K562 (cell line): Measurements from ENCODE around the gene IRF3. TPM values are rescaled to one million over a fixed set of nuclear protein-coding genes. Genes with fewer than 3 reads are reported as not detected.

ENCODE experiments used
- ATAC-seq: fragments of 200-7000 bp; cut with Tn5 transposase; 3 replicates; pipeline ENCODE4 v1.9.1; 2020; ENCODE audit warnings: moderate library complexity
- BruUV-seq: library from RNA; stranded (reverse); fragments of 400-500 nt; replicated peaks from 2 replicates; lab custom pipeline; 2021; lab: Mats Ljungman, UMichigan
- CTCF ChIA-PET: fragments of 300-600 bp; formaldehyde crosslinking; extraction: SDS; loops from one replicate; lab custom pipeline; 2021; ENCODE audit warnings: low intra/inter-chr PET ratio; lab: Yijun Ruan, JAX
- POLR2A ChIA-PET: fragments of 300-600, 350-650 bp; sonication (Branson Sonifier 250); formaldehyde crosslinking; extraction: SDS; loops from one replicate; lab custom pipeline; 2021; ENCODE audit warnings: antibody characterized with exemption, inconsistent platforms; lab: Yijun Ruan, JAX
- DNase-seq, 4 experiments: peaks; one replicate each; pipeline versions ENCODE4 v3.0.0 to v3.0.0-alpha.2; 2011 to 2018; ENCODE audit warnings: low spot score in 3 of 4, mixed read lengths in 3 of 4; ENCODE audit errors: extremely low read depth in 1 of 4
- FAIRE-seq: peaks from 2 replicates; lab custom pipeline; 2011; peaks lifted over from hg19 to GRCh38; lab: Jason Lieb, UNC
- H2AFZ ChIP-seq: 2 replicates; pipeline ENCODE4 v1.6.0; 2011; ENCODE audit warnings: low read depth, low read length, control low read depth, inconsistent platforms
- H3K27ac ChIP-seq: fragments of 200-600 bp; 3 replicates; pipeline ENCODE4 v1.8.0; 2011; ENCODE audit warnings: low read depth, mild to moderate bottlenecking, control low read depth, inconsistent platforms, low read length, moderate library complexity, mixed read lengths; ENCODE audit errors: extremely low read depth
- H3K27me3 ChIP-seq, 2 experiments: fragments of 300-600 bp in 1 of 2; 2 replicates in 1 of 2; 3 replicates in 1 of 2; pipeline versions ENCODE4 v1.6.0 to v1.8.0; 2011; ENCODE audit warnings: inconsistent platforms in 2 of 2, low read length in 2 of 2, mild to moderate bottlenecking in 1 of 2, mixed read lengths in 1 of 2, moderate library complexity in 1 of 2; ENCODE audit not compliant: control insufficient read depth in 2 of 2, insufficient read depth in 2 of 2
- H3K36me3 ChIP-seq: fragments of 300-600 bp; 3 replicates; pipeline ENCODE4 v1.8.0; 2011; ENCODE audit warnings: mild to moderate bottlenecking, low read length, inconsistent platforms; ENCODE audit not compliant: control insufficient read depth, insufficient read depth
- H3K4me1 ChIP-seq, 2 experiments: fragments of 200-600 bp in 1 of 2; replicated peaks in 1 of 2; 2 replicates in 1 of 2; 3 replicates in 1 of 2; pipeline versions ENCODE4 v1.5.1 to v1.8.0; 2011; ENCODE audit warnings: inconsistent platforms in 2 of 2, low read length in 2 of 2, mild to moderate bottlenecking in 1 of 2, mixed read lengths in 1 of 2, moderate library complexity in 1 of 2; ENCODE audit not compliant: control insufficient read depth in 2 of 2, insufficient read depth in 2 of 2
- H3K4me2 ChIP-seq: 2 replicates; pipeline ENCODE4 v1.6.1; 2011; ENCODE audit warnings: low read length, control low read depth, inconsistent platforms, mixed read lengths; ENCODE audit not compliant: insufficient read depth
- H3K4me3 ChIP-seq: fragments of 200-600 bp; sonication (generic), shearing (Covaris generic); 2 replicates; pipeline ENCODE4 v1.5.1; 2016; ENCODE audit warnings: control low read depth, inconsistent platforms
- H3K79me2 ChIP-seq: fragments of 200-600 bp; 3 replicates; pipeline ENCODE4 v1.8.0; 2011; ENCODE audit warnings: low read length, inconsistent platforms; ENCODE audit not compliant: control insufficient read depth, insufficient read depth
- H3K9ac ChIP-seq, 2 experiments: 2 replicates each; pipeline versions ENCODE4 v1.6.0 to v1.6.1; 2011; ENCODE audit warnings: low read depth in 2 of 2, low read length in 2 of 2, control low read depth in 1 of 2, inconsistent platforms in 1 of 2, mild to moderate bottlenecking in 1 of 2, mixed read lengths in 1 of 2; ENCODE audit not compliant: insufficient read depth in 1 of 2
- H3K9me1 ChIP-seq: one replicate; pipeline ENCODE4 v1.6.0; 2011; ENCODE audit warnings: inconsistent platforms, mild to moderate bottlenecking, low read length, moderate library complexity; ENCODE audit not compliant: control insufficient read depth, insufficient read depth
- H3K9me3 ChIP-seq: replicated peaks from 2 replicates; pipeline ENCODE4 v1.5.1; 2011; ENCODE audit warnings: low read depth, low read length, inconsistent platforms; ENCODE audit not compliant: control insufficient read depth, insufficient read depth
- H4K20me1 ChIP-seq: replicated peaks from 2 replicates; pipeline ENCODE4 v1.6.1; 2011; ENCODE audit warnings: low read length, inconsistent platforms, mixed read lengths; ENCODE audit not compliant: control insufficient read depth, insufficient read depth
- CEBPG ChIP-seq, 3 experiments: fragments of 200-800 bp in 1 of 3; sonication (Bioruptor generic) in 1 of 3; sonication (generic) in 1 of 3; formaldehyde crosslinking in 1 of 3; IDR thresholded peaks in 2 of 3; conservative IDR thresholded peaks in 1 of 3; 2 replicates each; pipeline versions ENCODE4 v1.6.1 to v1.8.0; 2016 to 2022; ENCODE audit warnings: missing compliant biosample characterization in 2 of 3, missing genetic modification characterization in 2 of 3, mild to moderate bottlenecking in 1 of 3, missing genetic modification reagents in 1 of 3
- CHCHD3 ChIP-seq: fragments of 250-450 bp; sonication (Bioruptor Pico); IDR thresholded peaks from 2 replicates; pipeline ENCODE4 v2.1.2; 2022; ENCODE audit warnings: mild to moderate bottlenecking
- ETV6 ChIP-seq, 3 experiments: fragments of 150-350 bp in 1 of 3; sonication (generic) in 1 of 3; formaldehyde crosslinking in 1 of 3; IDR thresholded peaks; 2 replicates each; pipeline versions ENCODE4 v1.6.1 to v1.8.0; 2014 to 2022; ENCODE audit warnings: borderline replicate concordance in 2 of 3, low read depth in 2 of 3, antibody characterized with exemption in 1 of 3, low read length in 1 of 3, mild to moderate bottlenecking in 1 of 3, missing genetic modification reagents in 1 of 3
- GTF2A2 ChIP-seq: IDR thresholded peaks from 2 replicates; pipeline ENCODE4 v1.6.1; 2016; ENCODE audit warnings: mild to moderate bottlenecking, missing genetic modification characterization, missing compliant biosample characterization
- SIRT6 ChIP-seq: IDR thresholded peaks from one replicate; pipeline ENCODE4 v1.6.1; 2012; ENCODE audit warnings: low read depth, mild to moderate bottlenecking, control low read depth, inconsistent platforms, low read length, moderate library complexity
- SUPT5H ChIP-seq: fragments of 450-650 bp; IDR thresholded peaks from 2 replicates; pipeline ENCODE4 v1.6.1; 2016
- ZNF445 ChIP-seq: fragments of 250-450 bp; sonication (Bioruptor Pico); IDR thresholded peaks from 2 replicates; pipeline ENCODE4 v1.4.0; 2020; ENCODE audit warnings: low read depth, mild to moderate bottlenecking, moderate library complexity
- WGBS: fragments of 100-300 bp; shearing (Covaris generic); methylation state at CpG from one replicate; pipeline ENCODE4 v1.1.6; 2016; ENCODE audit warnings: low coverage, mixed read lengths; ENCODE audit not compliant: insufficient coverage; ENCODE audit errors: missing lambda C conversion rate; 5-methylcytosine and 5-hydroxymethylcytosine counted together
- in situ Hi-C: fragments of 300-500 bp; cut with MboI; formaldehyde crosslinking; loops from 4 replicates; pipeline ENCODE4 v1.15.0; 2018; ENCODE audit warnings: inconsistent platforms, mixed read lengths
- intact Hi-C: fragments of 100-400 bp; cut with micrococcal nuclease; formaldehyde crosslinking; loops from 2 replicates; pipeline ENCODE4 v1.14.2; 2022
- polyA plus RNA-seq, 8 experiments: library from polyadenylated mRNA; depleted of rRNA in 4 of 8; stranded (reverse) in 5 of 8; unstranded in 3 of 8; fragments of >200 nt; fragmentation: Nextera tagmentation in 2 of 8; fragmentation: Illumina TruSeq in 1 of 8; extraction: Ambion mirVana in 2 of 8; extraction: Trizol in 1 of 8; gene quantifications; 2 replicates each; pipeline versions ENCODE4 v1.2.1 to v1.2.3, GENCODE V29; 2011 to 2014; ENCODE audit warnings: inconsistent platforms in 1 of 8, missing spikeins in 1 of 8
- total RNA-seq, 7 experiments: library from RNA; depleted of rRNA in 6 of 7; stranded (reverse); fragments of >200 nt in 6 of 7; fragmentation: Illumina TruSeq in 2 of 7; extraction: Trizol in 2 of 7; gene quantifications; 2 replicates each; pipeline versions ENCODE4 v1.2.1 to v1.2.3, GENCODE V29; 2011 to 2021; ENCODE audit warnings: low replicate concordance in 1 of 7
- TF ChIP-seq, protein P1 (sequence below), 2 experiments: fragments of 450-650 bp; formaldehyde crosslinking in 1 of 2; IDR thresholded peaks; 2 replicates each; pipeline versions ENCODE4 v1.4.0 to v1.6.1; 2014 to 2020; ENCODE audit warnings: mild to moderate bottlenecking in 2 of 2, borderline replicate concordance in 1 of 2, low read depth in 1 of 2
- TF ChIP-seq, protein P2 (sequence below): fragments of 450-650 bp; formaldehyde crosslinking; IDR thresholded peaks from 2 replicates; pipeline ENCODE4 v1.4.0; 2022; ENCODE audit warnings: missing genetic modification characterization

The IRF3 gene
- total and polyA plus RNA-seq, 9 of the 15 experiments (the other 6 are each of a cell fraction or from before 2014, with no cell fraction given), result 7.5 to 145 (median 65.4) TPM

DNA sequence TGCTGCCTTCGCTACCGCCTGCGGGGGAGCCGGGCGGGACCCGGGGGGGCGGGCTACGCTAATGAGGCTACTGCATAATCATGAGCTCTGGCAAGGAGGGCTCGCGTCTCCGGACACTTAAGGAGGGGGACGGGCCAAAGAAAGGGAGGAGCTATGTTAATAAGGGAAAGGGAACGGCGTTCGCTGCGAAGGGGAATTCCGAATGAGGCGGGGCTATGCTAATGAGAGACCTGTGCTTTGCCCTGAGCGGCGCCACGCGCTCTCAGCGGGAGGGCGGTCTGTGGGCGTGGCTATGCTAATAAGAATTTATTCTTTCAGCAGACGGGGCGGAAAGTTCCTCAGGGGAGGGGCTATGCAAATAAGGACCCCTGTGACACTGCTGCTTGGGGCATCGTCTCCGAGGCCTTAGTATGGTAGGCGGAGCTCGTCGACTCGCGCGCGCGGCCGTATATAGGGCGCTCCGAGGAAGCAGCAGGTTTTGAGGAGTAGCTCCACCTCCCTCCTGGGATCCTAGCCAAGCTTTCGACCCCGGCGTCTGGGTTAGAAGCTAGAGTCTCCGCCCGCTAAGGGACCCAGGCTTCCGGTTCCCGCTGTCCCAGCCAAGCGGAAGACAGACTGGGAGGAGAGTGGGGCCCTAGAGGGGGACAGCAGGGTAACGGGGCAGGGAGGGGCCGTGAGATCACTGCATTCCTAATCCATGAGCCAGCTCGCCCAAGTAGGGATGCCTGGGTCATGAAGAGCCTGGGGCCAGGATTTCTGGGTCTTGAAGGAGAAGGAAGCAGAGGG, 25.4 kb downstream of the IRF3 start, which contains the start of gene RRAS:
Gene RRAS (minus strand): TSS at position 31 of the 786 bp plus-strand sequence. CDS start 45 bp downstream, outside the sequence.
- under 1% methylated on average over 38 of the region's 51 CpGs for WGBS
- Histone ChIP-seq H3K4me1 (peaks cover 27 to 58% of the 10 kb centered on the region in 2 experiments), H4K20me1 (no peaks in the 10 kb centered on the region), H3K9ac (peak within 1 kb of the TSS; percentile 95 to 98), H2AFZ (peak within 1 kb of the TSS; percentile 2; the same call in 1 of the 2 replicates), H3K9me3 (no peaks in the 10 kb centered on the region), H3K36me3 (peaks cover 20% of the 10 kb centered on the region; the same call in 2 of the 3 replicates), H3K27ac (peak within 1 kb of the TSS; percentile 97), H3K4me3 (peak within 1 kb of the TSS; percentile 97), H3K9me1 (no peaks in the 10 kb centered on the region), H3K79me2 (peaks cover 42% of the 10 kb centered on the region), H3K4me2 (peak within 1 kb of the TSS; percentile 82), H3K27me3 (no peaks in the 10 kb centered on the region)
- peak; percentile 95 to 100 (median 96) for DNase-seq
- peak; percentile 83 for ATAC-seq
- ChIA-PET POLR2A (interaction anchor here (0.6 to 2.3 kb wide), 22 partner anchors 8 to 339 kb away, joined by 3 to 13 read pairs (median 4); partner anchors contain the start of genes BCL2L12, IRF3, NOSIP and PRMT1), CTCF (no interaction called here)
- in situ Hi-C loops, result no loop called here
- peak; percentile 100 for FAIRE-seq
- intact Hi-C loops, result loop anchor here (2.0 kb wide), 1 partner anchor 50 kb away; the partner anchor contains the start of gene PRR12
- BruUV-seq, result no TSS peak
- TF ChIP-seq SUPT5H (peak; percentile 89), GTF2A2 (tag) (no peak), CHCHD3 (CRISPR knock-in tag) (no peak), ETV6 (IDR thresholded peaks at IDR 0.05; ENCODE audit: borderline replicate concordance in 1 of 2, low read depth in 2 of 2, low read length in 1 of 2) (no peak), ETV6 (CRISPR knock-in tag; IDR thresholded peaks at IDR 0.05; ENCODE audit: borderline replicate concordance) (no peak), SIRT6 (no peak), ZNF445 (CRISPR knock-in tag) (no peak), CEBPG (CRISPR knock-in tag; IDR thresholded peaks at IDR 0.05) (no peak), CEBPG (tag; conservative IDR thresholded peaks at IDR 0.05 in 1 of 2, IDR thresholded peaks at IDR 0.05 in 1 of 2) (no peak)
- TF ChIP-seq, protein P1, sequence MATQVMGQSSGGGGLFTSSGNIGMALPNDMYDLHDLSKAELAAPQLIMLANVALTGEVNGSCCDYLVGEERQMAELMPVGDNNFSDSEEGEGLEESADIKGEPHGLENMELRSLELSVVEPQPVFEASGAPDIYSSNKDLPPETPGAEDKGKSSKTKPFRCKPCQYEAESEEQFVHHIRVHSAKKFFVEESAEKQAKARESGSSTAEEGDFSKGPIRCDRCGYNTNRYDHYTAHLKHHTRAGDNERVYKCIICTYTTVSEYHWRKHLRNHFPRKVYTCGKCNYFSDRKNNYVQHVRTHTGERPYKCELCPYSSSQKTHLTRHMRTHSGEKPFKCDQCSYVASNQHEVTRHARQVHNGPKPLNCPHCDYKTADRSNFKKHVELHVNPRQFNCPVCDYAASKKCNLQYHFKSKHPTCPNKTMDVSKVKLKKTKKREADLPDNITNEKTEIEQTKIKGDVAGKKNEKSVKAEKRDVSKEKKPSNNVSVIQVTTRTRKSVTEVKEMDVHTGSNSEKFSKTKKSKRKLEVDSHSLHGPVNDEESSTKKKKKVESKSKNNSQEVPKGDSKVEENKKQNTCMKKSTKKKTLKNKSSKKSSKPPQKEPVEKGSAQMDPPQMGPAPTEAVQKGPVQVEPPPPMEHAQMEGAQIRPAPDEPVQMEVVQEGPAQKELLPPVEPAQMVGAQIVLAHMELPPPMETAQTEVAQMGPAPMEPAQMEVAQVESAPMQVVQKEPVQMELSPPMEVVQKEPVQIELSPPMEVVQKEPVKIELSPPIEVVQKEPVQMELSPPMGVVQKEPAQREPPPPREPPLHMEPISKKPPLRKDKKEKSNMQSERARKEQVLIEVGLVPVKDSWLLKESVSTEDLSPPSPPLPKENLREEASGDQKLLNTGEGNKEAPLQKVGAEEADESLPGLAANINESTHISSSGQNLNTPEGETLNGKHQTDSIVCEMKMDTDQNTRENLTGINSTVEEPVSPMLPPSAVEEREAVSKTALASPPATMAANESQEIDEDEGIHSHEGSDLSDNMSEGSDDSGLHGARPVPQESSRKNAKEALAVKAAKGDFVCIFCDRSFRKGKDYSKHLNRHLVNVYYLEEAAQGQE (IDR thresholded peaks at IDR 0.05; ENCODE audit: borderline replicate concordance), result no peak
- TF ChIP-seq, protein P1 (CRISPR knock-in tag; IDR thresholded peaks at IDR 0.05; ENCODE audit: low read depth), result no peak
- TF ChIP-seq, protein P2, sequence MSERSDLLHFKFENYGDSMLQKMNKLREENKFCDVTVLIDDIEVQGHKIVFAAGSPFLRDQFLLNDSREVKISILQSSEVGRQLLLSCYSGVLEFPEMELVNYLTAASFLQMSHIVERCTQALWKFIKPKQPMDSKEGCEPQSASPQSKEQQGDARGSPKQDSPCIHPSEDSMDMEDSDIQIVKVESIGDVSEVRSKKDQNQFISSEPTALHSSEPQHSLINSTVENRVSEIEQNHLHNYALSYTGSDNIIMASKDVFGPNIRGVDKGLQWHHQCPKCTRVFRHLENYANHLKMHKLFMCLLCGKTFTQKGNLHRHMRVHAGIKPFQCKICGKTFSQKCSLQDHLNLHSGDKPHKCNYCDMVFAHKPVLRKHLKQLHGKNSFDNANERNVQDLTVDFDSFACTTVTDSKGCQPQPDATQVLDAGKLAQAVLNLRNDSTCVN (CRISPR knock-in tag), result no peak
